ENCODE data around the gene PATJ.

- TF ChIP-seq POLR2AphosphoS5 (IDR thresholded peaks at IDR 0.05; ENCODE audit: low read depth, low read length): no peak
- no peak for TF ChIP-seq PAX5 (IDR thresholded peaks at IDR 0.05; ENCODE audit: insufficient read depth, low read length, severe bottlenecking)
- TF ChIP-seq POLR2A (IDR thresholded peaks at IDR 0.05; ENCODE audit: low read depth, low read length): no peak
- no peak for TF ChIP-seq SPI1 (IDR thresholded peaks at IDR 0.05; ENCODE audit: low read depth, low read length)
Measured at GRCh38 chr1:62092110-62092509, 349.8 kb downstream of the PATJ start.
